H9 (cell line): ENCODE measurements around the gene RORC. TPM values are rescaled to one million over a fixed set of nuclear protein-coding genes. Genes with fewer than 3 reads are reported as not detected.
A peak's percentile ranks its signal among the peaks of the same experiment; 100 is the strongest.

Source experiments
- DNase-seq: peaks from one replicate; pipeline ENCODE4 v3.0.0-alpha.2; 2017
- H2AFZ ChIP-seq: one replicate; pipeline ENCODE4 v1.6.1; 2013; ENCODE audit warnings: mild to moderate bottlenecking, low read length, control low read depth, moderate library complexity
- H2AK5ac ChIP-seq: 2 replicates; pipeline ENCODE4 v1.6.1; 2013; ENCODE audit warnings: low read length, control low read depth, mixed read lengths; ENCODE audit not compliant: insufficient read length
- H2BK120ac ChIP-seq: one replicate; pipeline ENCODE4 v1.6.1; 2013; ENCODE audit warnings: low read depth, mild to moderate bottlenecking, low read length, control low read depth, inconsistent platforms; ENCODE audit not compliant: poor library complexity, severe bottlenecking
- H2BK12ac ChIP-seq: 2 replicates; pipeline ENCODE4 v1.6.1; 2013; ENCODE audit warnings: low read length, control low read depth, mixed read lengths, low read depth; ENCODE audit not compliant: insufficient read length
- H2BK15ac ChIP-seq: 2 replicates; pipeline ENCODE4 v1.6.1; 2013; ENCODE audit warnings: low read depth, low read length, control low read depth
- H2BK20ac ChIP-seq: one replicate; pipeline ENCODE4 v1.6.1; 2013; ENCODE audit warnings: low read depth, mild to moderate bottlenecking, low read length, control low read depth, inconsistent platforms; ENCODE audit not compliant: poor library complexity, severe bottlenecking
- H2BK5ac ChIP-seq: 2 replicates; pipeline ENCODE4 v1.6.1; 2013; ENCODE audit warnings: low read length, control low read depth, mixed read lengths; ENCODE audit not compliant: insufficient read length
- H3K14ac ChIP-seq: 2 replicates; pipeline ENCODE4 v1.6.1; 2013; ENCODE audit warnings: low read length, control low read depth; ENCODE audit not compliant: insufficient read depth
- H3K18ac ChIP-seq: 2 replicates; pipeline ENCODE4 v1.6.1; 2013; ENCODE audit warnings: low read depth, mild to moderate bottlenecking, mixed read lengths, low read length, control low read depth; ENCODE audit not compliant: insufficient read length
- H3K23ac ChIP-seq: 2 replicates; pipeline ENCODE4 v1.6.1; 2013; ENCODE audit warnings: low read length, control low read depth, mixed read lengths, low read depth; ENCODE audit not compliant: insufficient read length
- H3K23me2 ChIP-seq: 2 replicates; pipeline ENCODE4 v1.6.1; 2013; ENCODE audit warnings: low read depth, mild to moderate bottlenecking, mixed read lengths, low read length, control low read depth; ENCODE audit not compliant: insufficient read length, poor library complexity, severe bottlenecking
- H3K27ac ChIP-seq: 2 replicates; pipeline ENCODE4 v1.5.1; 2013; ENCODE audit warnings: low read length, control low read depth, mixed read lengths, low read depth; ENCODE audit not compliant: insufficient read length
- H3K27me3 ChIP-seq: 2 replicates; pipeline ENCODE4 v1.6.1; 2013; ENCODE audit warnings: low read length, control low read depth, inconsistent platforms; ENCODE audit not compliant: insufficient read depth
- H3K4ac ChIP-seq: 2 replicates; pipeline ENCODE4 v1.6.1; 2013; ENCODE audit warnings: low read depth, mild to moderate bottlenecking, control low read depth, inconsistent platforms, low read length, moderate library complexity
- H3K4me1 ChIP-seq: 2 replicates; pipeline ENCODE4 v1.6.1; 2013; ENCODE audit warnings: low read length, control low read depth, inconsistent platforms; ENCODE audit not compliant: insufficient read depth
- H3K4me2 ChIP-seq: 2 replicates; pipeline ENCODE4 v1.6.1; 2013; ENCODE audit warnings: low read length, control low read depth, mixed read lengths; ENCODE audit not compliant: insufficient read length, insufficient read depth
- H3K56ac ChIP-seq: 2 replicates; pipeline ENCODE4 v1.6.1; 2013; ENCODE audit warnings: low read depth, mild to moderate bottlenecking, mixed read lengths, low read length, control low read depth; ENCODE audit not compliant: insufficient read length
- H3K79me1 ChIP-seq: 2 replicates; pipeline ENCODE4 v1.6.1; 2013; ENCODE audit warnings: low read depth, mild to moderate bottlenecking, moderate library complexity, low read length, control low read depth, inconsistent platforms; ENCODE audit not compliant: insufficient read depth, poor library complexity, severe bottlenecking
- H3K79me2 ChIP-seq: 2 replicates; pipeline ENCODE4 v1.6.1; 2013; ENCODE audit warnings: low read length, control low read depth, inconsistent platforms; ENCODE audit not compliant: insufficient read depth
- H3K9ac ChIP-seq: 2 replicates; pipeline ENCODE4 v1.6.1; 2013; ENCODE audit warnings: low read length, control low read depth, mixed read lengths; ENCODE audit not compliant: insufficient read length; ENCODE audit errors: extremely low read depth
- H3K9me3 ChIP-seq: one replicate; pipeline ENCODE4 v1.6.1; 2013; ENCODE audit warnings: low read depth, low read length, inconsistent platforms; ENCODE audit not compliant: control insufficient read depth
- H3T11ph ChIP-seq: one replicate; pipeline ENCODE4 v1.6.1; 2013; ENCODE audit warnings: mild to moderate bottlenecking, low read length, control low read depth, inconsistent platforms
- H4K20me1 ChIP-seq: one replicate; pipeline ENCODE4 v1.6.1; 2013; ENCODE audit not compliant: control insufficient read depth, insufficient read length, insufficient read depth
- H4K5ac ChIP-seq: 2 replicates; pipeline ENCODE4 v1.6.1; 2013; ENCODE audit warnings: low read depth, mild to moderate bottlenecking, mixed read lengths, low read length, control low read depth; ENCODE audit not compliant: insufficient read length
- H4K8ac ChIP-seq: replicated peaks from 2 replicates; pipeline ENCODE4 v1.6.1; 2013; ENCODE audit warnings: low read length, control low read depth, mixed read lengths, low read depth; ENCODE audit not compliant: insufficient read length
- H4K91ac ChIP-seq: 2 replicates; pipeline ENCODE4 v1.6.1; 2013; ENCODE audit warnings: low read depth, mild to moderate bottlenecking, moderate library complexity, mixed read lengths, low read length, control low read depth; ENCODE audit not compliant: insufficient read length
- H3K27ac Mint-ChIP-seq, 3 experiments: 2 replicates in 2 of 3; 3 replicates in 1 of 3; pipeline ENCODE4 v1.8.0; 2020 to 2021; ENCODE audit warnings: mixed read lengths in 3 of 3, mild to moderate bottlenecking in 1 of 3, moderate library complexity in 1 of 3
- H3K27me3 Mint-ChIP-seq: 2 replicates; pipeline ENCODE4 v1.8.0; 2021; ENCODE audit warnings: low read depth, mild to moderate bottlenecking, moderate library complexity, mixed read lengths
- H3K36me3 Mint-ChIP-seq, 3 experiments: 2 replicates in 2 of 3; 3 replicates in 1 of 3; pipeline ENCODE4 v1.8.0; 2020 to 2021; ENCODE audit warnings: low read depth in 3 of 3, mixed read lengths in 3 of 3; ENCODE audit not compliant: insufficient read depth in 1 of 3
- H3K4me1 Mint-ChIP-seq, 2 experiments: 2 replicates each; pipeline ENCODE4 v1.8.0; 2020; ENCODE audit warnings: mixed read lengths in 2 of 2
- H3K4me3 Mint-ChIP-seq, 2 experiments: 2 replicates in 1 of 2; 3 replicates in 1 of 2; pipeline ENCODE4 v1.8.0; 2020 to 2021; ENCODE audit warnings: mild to moderate bottlenecking in 2 of 2, mixed read lengths in 2 of 2, moderate library complexity in 1 of 2
- H3K9me3 Mint-ChIP-seq, 2 experiments: 2 replicates in 1 of 2; 3 replicates in 1 of 2; pipeline ENCODE4 v1.8.0; 2020; ENCODE audit warnings: mild to moderate bottlenecking in 2 of 2, mixed read lengths in 2 of 2, moderate library complexity in 1 of 2
- CTCF ChIP-seq: fragments of 200-600 bp; sonication (generic); conservative IDR thresholded peaks from 3 replicates; pipeline ENCODE4 v1.8.0; 2021; ENCODE audit warnings: antibody characterized with exemption, mild to moderate bottlenecking
- WGBS: extraction: QIAGEN DNeasy Blood & Tissue Kit; methylation state at CpG from one replicate; pipeline ENCODE4 v1.1.7; 2013; ENCODE audit warnings: missing lambda C conversion rate, low lambda C conversion rate, mixed read lengths; ENCODE audit not compliant: insufficient read length; ENCODE audit errors: extremely low coverage; 5-methylcytosine and 5-hydroxymethylcytosine counted together
- total RNA-seq: library from RNA; stranded (reverse); gene quantifications from 2 replicates; pipeline ENCODE4 v1.2.1, GENCODE V29; 2021

Gene RORC
- total RNA-seq, 1 experiment from 2014 or later: 0.52 TPM

- H2BK120ac ChIP-seq: no peak overlapping the region
- Mint-ChIP-seq H3K27ac (peak overlapping the region; percentile 17 to 92 (median 29); a peak in 5 of 7 replicates), H3K9me3 (no peaks in the 10 kb centered on the region), H3K4me3 (peak overlapping the region in 1 of 2 experiments; percentile 6; a peak in 1 of 5 replicates), H3K4me1 (peaks cover 20 to 26% of the 10 kb centered on the region in 2 experiments), H3K36me3 (peaks cover 0 to 13% (median 0%) of the 10 kb centered on the region in 3 experiments; a peak in 1 of 7 replicates), H3K27me3 (peaks cover 31% of the 10 kb centered on the region)
- peak; percentile 68 for DNase-seq
- H4K91ac ChIP-seq: no peak overlapping the region
- H4K8ac ChIP-seq: no peak overlapping the region
- no peak overlapping the region for H3K23ac ChIP-seq
- H3K23me2 ChIP-seq: no peaks in the 10 kb centered on the region
- no peak overlapping the region for H3K4me2 ChIP-seq
- no peaks in the 10 kb centered on the region for H3K9me3 ChIP-seq
- no peaks in the 10 kb centered on the region for H3K79me2 ChIP-seq
- H3K27me3 ChIP-seq: no peaks in the 10 kb centered on the region
- H3K79me1 ChIP-seq: no peaks in the 10 kb centered on the region
- no peak overlapping the region for H2BK12ac ChIP-seq
- no peak overlapping the region for H3K9ac ChIP-seq
- H3K14ac ChIP-seq: no peak overlapping the region
- H3T11ph ChIP-seq: no peak overlapping the region
- H3K56ac ChIP-seq: no peak overlapping the region
- H3K4me1 ChIP-seq: peaks cover 3% of the 10 kb centered on the region; the same call in 1 of the 2 replicates
- no peak overlapping the region for H2AK5ac ChIP-seq
- H2BK20ac ChIP-seq: no peak overlapping the region
- WGBS: no CpG with 5 or more reads among the region's 6 CpGs
- no peak overlapping the region for H4K5ac ChIP-seq
- H2AFZ ChIP-seq: no peak overlapping the region
- H3K4ac ChIP-seq: no peak overlapping the region
- peak; percentile 42; the same call in 2 of the 3 replicates for TF ChIP-seq CTCF
- no peaks in the 10 kb centered on the region for H4K20me1 ChIP-seq
- H3K27ac ChIP-seq: no peak overlapping the region
- no peak overlapping the region for H3K18ac ChIP-seq
- H2BK15ac ChIP-seq: no peak overlapping the region
- no peak overlapping the region for H2BK5ac ChIP-seq
Observed at GRCh38 chr1:151846062-151846568, 14.5 kb upstream of the RORC start.
